HFFc6 (cell line): ENCODE results near the gene AJUBA. TPM values are rescaled to one million over a fixed set of nuclear protein-coding genes. Genes with fewer than 3 reads are reported as not detected.

Experiments
- DNase-seq: peaks from one replicate; pipeline ENCODE4 v3.0.0-alpha.2; 2018
- H3K27ac Mint-ChIP-seq: 2 replicates; pipeline ENCODE4 v1.8.0; 2020; ENCODE audit warnings: mild to moderate bottlenecking, mixed read lengths
- H3K27me3 Mint-ChIP-seq: 2 replicates; pipeline ENCODE4 v1.8.0; 2021; ENCODE audit warnings: mild to moderate bottlenecking, moderate library complexity, mixed read lengths; ENCODE audit not compliant: insufficient read depth
- H3K36me3 Mint-ChIP-seq: 2 replicates; pipeline ENCODE4 v1.8.0; 2021; ENCODE audit warnings: low read depth, mixed read lengths
- H3K4me1 Mint-ChIP-seq: 2 replicates; pipeline ENCODE4 v1.8.0; 2020; ENCODE audit warnings: low read depth, mixed read lengths
- H3K4me3 Mint-ChIP-seq: 2 replicates; pipeline ENCODE4 v1.8.0; 2020; ENCODE audit warnings: mild to moderate bottlenecking, moderate library complexity, mixed read lengths
- H3K9me3 Mint-ChIP-seq: 2 replicates; pipeline ENCODE4 v1.8.0; 2020; ENCODE audit warnings: mild to moderate bottlenecking, mixed read lengths
- long read RNA-seq: library from polyadenylated mRNA; unstranded; transcript quantifications from one replicate; pipeline ENCODE4 v2.0.0, GENCODE V29; 2019
- total RNA-seq, 6 experiments: library from RNA; stranded (reverse); fragmentation: NEBNext Ultra II Directional; extraction: Animal tissue kit (Norgen Biotek cat#: 25700); gene quantifications; 2 replicates in 1 of 6; 3 replicates in 5 of 6; pipeline ENCODE4 v1.2.3, GENCODE V29; 2021
- TF ChIP-seq, protein P1 (sequence below): fragments of 200-600 bp; sonication (generic); IDR thresholded peaks from 2 replicates; pipeline ENCODE4 v1.5.0; 2021; ENCODE audit warnings: antibody characterized with exemption, mild to moderate bottlenecking

AJUBA gene
- 10 to 100 TPM; 66.0 to 79.7 (median 74.9) TPM for total RNA-seq
- long read RNA-seq, full-length matches to known transcripts, result 33 of 50 reads
- long read RNA-seq, partial matches to known transcripts, result 3 of 50 reads
- long read RNA-seq, other reads (novel, unspliced or antisense), result 14 of 50 reads

DNA sequence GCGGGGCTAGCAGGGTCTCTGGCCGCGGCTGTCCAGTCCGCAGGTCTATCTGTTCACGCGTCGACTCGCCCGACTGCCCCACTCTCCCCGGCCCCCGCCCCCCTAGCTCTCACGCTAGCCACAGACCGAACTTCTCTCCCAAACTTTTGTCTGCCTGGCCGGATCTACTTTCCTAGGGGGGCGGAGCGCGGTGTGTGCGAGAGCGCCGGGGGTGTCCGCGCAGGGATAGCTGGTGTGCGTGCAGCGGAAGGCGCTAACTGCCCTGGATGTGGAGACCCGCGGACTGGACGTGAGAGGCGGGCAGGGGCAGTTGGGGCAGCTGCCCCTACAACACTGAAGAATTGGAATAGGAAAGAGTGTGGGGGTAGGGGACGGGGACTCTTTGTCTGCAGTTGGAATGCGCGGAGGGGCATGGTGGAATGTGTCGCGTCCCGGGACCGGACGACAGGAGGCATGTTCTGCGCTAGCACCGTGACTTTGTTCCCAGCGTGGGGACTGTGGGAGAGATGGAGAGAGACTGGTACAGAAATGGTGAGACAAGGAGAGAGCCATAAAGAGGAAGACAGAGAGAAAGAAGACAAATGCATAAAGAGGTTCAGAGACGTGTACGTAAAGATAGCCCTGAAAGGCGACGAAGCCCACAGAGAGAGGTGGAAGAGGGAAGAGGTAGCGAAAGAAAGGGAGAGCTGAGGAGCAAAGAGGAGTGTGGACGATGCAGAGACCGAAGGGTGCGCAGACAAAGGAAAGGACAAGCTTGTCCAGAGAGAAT, at the start of gene AJUBA:
AJUBA (minus strand) TSS at position 75 of the 769 bp plus-strand sequence. CDS start 285 bp downstream, outside the sequence.
- Mint-ChIP-seq H3K4me3 (no peak within 1 kb of the TSS), H3K27ac (peak within 1 kb of the TSS; percentile 50), H3K4me1 (peaks cover 31% of the 10 kb centered on the region), H3K9me3 (no peaks in the 10 kb centered on the region), H3K36me3 (peaks cover 20% of the 10 kb centered on the region), H3K27me3 (peaks cover 5% of the 10 kb centered on the region; the same call in 1 of the 2 replicates)
- TF ChIP-seq, protein P1, sequence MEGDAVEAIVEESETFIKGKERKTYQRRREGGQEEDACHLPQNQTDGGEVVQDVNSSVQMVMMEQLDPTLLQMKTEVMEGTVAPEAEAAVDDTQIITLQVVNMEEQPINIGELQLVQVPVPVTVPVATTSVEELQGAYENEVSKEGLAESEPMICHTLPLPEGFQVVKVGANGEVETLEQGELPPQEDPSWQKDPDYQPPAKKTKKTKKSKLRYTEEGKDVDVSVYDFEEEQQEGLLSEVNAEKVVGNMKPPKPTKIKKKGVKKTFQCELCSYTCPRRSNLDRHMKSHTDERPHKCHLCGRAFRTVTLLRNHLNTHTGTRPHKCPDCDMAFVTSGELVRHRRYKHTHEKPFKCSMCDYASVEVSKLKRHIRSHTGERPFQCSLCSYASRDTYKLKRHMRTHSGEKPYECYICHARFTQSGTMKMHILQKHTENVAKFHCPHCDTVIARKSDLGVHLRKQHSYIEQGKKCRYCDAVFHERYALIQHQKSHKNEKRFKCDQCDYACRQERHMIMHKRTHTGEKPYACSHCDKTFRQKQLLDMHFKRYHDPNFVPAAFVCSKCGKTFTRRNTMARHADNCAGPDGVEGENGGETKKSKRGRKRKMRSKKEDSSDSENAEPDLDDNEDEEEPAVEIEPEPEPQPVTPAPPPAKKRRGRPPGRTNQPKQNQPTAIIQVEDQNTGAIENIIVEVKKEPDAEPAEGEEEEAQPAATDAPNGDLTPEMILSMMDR, result no peak
- peak; percentile 95 for DNase-seq

DNA sequence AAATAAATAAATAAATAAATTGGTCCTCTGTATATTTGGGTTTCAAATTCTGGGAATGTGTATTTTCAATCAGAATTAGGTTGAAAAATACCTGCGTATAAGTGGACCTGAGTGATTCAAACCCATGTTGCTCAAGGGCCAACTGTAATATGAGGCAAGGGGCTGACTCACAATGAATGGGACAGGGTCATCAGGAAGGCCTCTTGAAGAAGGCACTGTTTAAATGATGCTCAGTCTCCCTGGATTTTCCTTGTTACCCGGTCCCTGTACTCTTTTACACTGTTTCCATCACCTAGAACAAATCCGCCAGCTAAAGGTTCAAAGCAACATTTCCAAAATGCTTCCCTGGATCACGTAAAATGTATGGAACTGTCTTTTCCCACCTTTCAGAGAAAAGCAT, 48.6 kb upstream of the AJUBA start:
- no peak overlapping the region for H3K4me3 Mint-ChIP-seq
- H3K27ac Mint-ChIP-seq, result no peak overlapping the region
- TF ChIP-seq, protein P1, result no peak
- peaks cover 51% of the 10 kb centered on the region for H3K36me3 Mint-ChIP-seq
- no peaks in the 10 kb centered on the region for H3K27me3 Mint-ChIP-seq
- peaks cover 3% of the 10 kb centered on the region; the same call in 1 of the 2 replicates for H3K9me3 Mint-ChIP-seq
- H3K4me1 Mint-ChIP-seq, result peaks cover 42% of the 10 kb centered on the region
- DNase-seq, result no peak

DNA sequence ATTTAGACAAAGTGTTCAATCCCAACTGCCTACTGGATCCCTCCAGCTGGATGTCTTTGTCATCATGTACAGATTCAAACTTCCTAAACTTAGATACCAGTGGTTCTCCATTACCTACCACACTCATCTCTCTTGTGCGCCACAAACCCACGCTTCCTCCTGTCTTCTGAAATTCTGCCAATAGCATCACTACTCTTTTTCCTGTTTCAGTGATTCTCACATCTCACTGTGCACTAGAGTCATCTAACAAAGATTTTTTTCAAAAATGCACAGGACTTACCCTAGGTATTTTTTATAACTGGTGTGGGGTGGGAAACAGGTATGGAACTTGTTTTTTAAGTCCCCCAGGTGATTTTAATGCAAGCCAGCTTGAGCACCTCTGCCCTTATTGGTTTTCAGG, 46.4 kb upstream of the AJUBA start:
- H3K9me3 Mint-ChIP-seq, result no peaks in the 10 kb centered on the region
- H3K4me3 Mint-ChIP-seq, result no peak overlapping the region
- TF ChIP-seq, protein P1, result no peak
- H3K27me3 Mint-ChIP-seq, result no peaks in the 10 kb centered on the region; the same call in 1 of the 2 replicates
- H3K27ac Mint-ChIP-seq, result no peak overlapping the region
- no peak for DNase-seq
- peaks cover 56% of the 10 kb centered on the region for H3K36me3 Mint-ChIP-seq
- H3K4me1 Mint-ChIP-seq, result peaks cover 43% of the 10 kb centered on the region

DNA sequence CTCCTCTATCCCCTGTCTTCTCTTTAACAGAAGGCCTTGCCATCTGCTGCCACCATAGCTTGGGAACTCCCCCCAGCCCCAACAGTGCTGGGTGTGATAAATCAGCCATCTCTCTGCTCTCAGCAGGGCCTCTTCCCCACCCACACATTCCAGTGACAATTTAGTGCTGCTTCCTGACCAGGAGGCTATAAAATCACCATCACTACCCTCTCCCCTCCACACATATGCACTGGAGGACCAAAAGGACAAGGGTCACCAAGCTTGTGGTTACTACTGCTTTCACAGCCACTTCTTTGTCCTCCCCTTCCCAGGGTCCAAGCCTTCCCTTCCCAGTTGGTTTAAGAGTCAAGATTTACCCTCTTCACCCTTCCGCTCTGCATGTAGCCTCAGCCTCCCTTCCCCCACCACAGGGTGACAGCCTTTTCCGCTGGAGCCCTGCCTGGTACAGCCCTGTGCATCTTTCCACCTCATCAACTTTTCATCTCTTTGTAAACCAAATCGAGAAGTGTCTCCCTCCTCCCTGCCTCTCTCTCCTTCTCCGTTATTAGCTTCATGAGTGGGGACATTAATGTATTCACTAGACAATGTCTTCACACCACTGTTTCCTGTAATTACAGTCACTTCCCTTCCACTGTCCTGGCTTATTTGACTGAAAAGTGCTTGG, 42.9 kb upstream of the AJUBA start:
- peaks cover 29% of the 10 kb centered on the region for H3K4me1 Mint-ChIP-seq
- H3K4me3 Mint-ChIP-seq, result no peak overlapping the region
- no peaks in the 10 kb centered on the region; the same call in 1 of the 2 replicates for H3K27me3 Mint-ChIP-seq
- peak overlapping the region; percentile 23; the same call in 1 of the 2 replicates for H3K27ac Mint-ChIP-seq
- TF ChIP-seq, protein P1, result no peak
- no peaks in the 10 kb centered on the region for H3K9me3 Mint-ChIP-seq
- H3K36me3 Mint-ChIP-seq, result peaks cover 37% of the 10 kb centered on the region
- no peak for DNase-seq

DNA sequence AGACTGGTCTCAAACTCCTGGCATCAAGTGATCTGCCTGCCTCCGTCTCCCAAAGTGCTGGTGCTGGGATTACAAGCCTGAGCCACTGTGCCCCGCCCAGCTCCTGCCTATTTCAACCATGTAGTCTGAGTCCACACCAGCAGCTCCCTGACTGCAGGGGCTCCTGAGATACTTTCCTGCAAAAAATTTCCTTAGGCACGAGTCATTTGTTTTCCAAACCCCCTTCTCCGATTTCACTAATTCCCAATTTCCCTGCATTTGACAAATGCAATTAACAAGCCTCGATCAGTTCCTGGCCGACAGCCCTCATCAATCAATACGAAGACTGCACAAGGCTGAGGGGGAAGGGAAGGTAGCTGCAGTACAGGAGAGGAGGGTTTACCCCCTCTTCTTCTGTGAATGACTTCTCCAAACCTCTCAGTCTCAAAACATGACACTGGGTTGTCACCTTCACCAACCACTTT, 42.3 kb upstream of the AJUBA start:
- H3K27ac Mint-ChIP-seq, result peak overlapping the region; percentile 16; the same call in 1 of the 2 replicates
- H3K4me1 Mint-ChIP-seq, result peaks cover 29% of the 10 kb centered on the region
- TF ChIP-seq, protein P1, result no peak
- DNase-seq, result no peak
- H3K4me3 Mint-ChIP-seq, result no peak overlapping the region
- peaks cover 37% of the 10 kb centered on the region for H3K36me3 Mint-ChIP-seq
- no peaks in the 10 kb centered on the region; the same call in 1 of the 2 replicates for H3K27me3 Mint-ChIP-seq
- no peaks in the 10 kb centered on the region for H3K9me3 Mint-ChIP-seq
